Suprapubic skin (tissue), 4 donors: ENCODE measurements around the gene MUSK. TPM values are rescaled to one million over a fixed set of nuclear protein-coding genes. Genes with fewer than 3 reads are reported as not detected.

ENCODE experiments used
- DNase-seq, 2 donors: peaks; one replicate each; pipeline ENCODE4 v3.0.0-alpha.2; 2019; ENCODE audit warnings: low spot score in 2 of 2
- H3K27ac ChIP-seq: fragments of 200-600 bp; sonication (generic); one replicate; pipeline ENCODE4 v1.5.1; 2019
- H3K27me3 ChIP-seq: fragments of 200-600 bp; sonication (generic); one replicate; pipeline ENCODE4 v1.5.1; 2019
- H3K36me3 ChIP-seq: fragments of 200-600 bp; sonication (generic); one replicate; pipeline ENCODE4 v1.5.1; 2019
- H3K4me1 ChIP-seq: fragments of 200-600 bp; sonication (generic); one replicate; pipeline ENCODE4 v1.5.1; 2019
- H3K4me3 ChIP-seq: fragments of 200-600 bp; sonication (generic); one replicate; pipeline ENCODE4 v1.5.1; 2019; ENCODE audit warnings: mild to moderate bottlenecking
- H3K9me3 ChIP-seq: fragments of 200-600 bp; sonication (generic); one replicate; pipeline ENCODE4 v1.5.1; 2019
- EP300 ChIP-seq: sonication (generic); formaldehyde crosslinking; IDR thresholded peaks from one replicate; pipeline ENCODE4 v1.6.1; 2017; ENCODE audit warnings: antibody characterized with exemption
- POLR2A ChIP-seq, 2 donors: fragments of 450-650 bp; IDR thresholded peaks; one replicate each; pipeline ENCODE4 v1.6.1; 2017; ENCODE audit warnings: antibody characterized with exemption in 2 of 2, mild to moderate bottlenecking in 2 of 2, moderate library complexity in 2 of 2
- POLR2AphosphoS5 ChIP-seq, 3 donors: sonication (generic); formaldehyde crosslinking; IDR thresholded peaks; one replicate each; pipeline ENCODE4 v1.6.1; 2017; ENCODE audit warnings: antibody characterized with exemption in 3 of 3
- WGBS: methylation state at CpG from one replicate; pipeline ENCODE4 v1.1.5; 2018; 5-methylcytosine and 5-hydroxymethylcytosine counted together
- total RNA-seq, 4 donors: library from RNA; depleted of rRNA; stranded (reverse); fragments of >200 nt; gene quantifications; one replicate each; pipeline ENCODE4 v1.1.0, GENCODE V29; 2016
- TF ChIP-seq, protein P1 (sequence below), 2 donors: fragments of 200-600 bp in 1 of 2; fragments of 450-650 bp in 1 of 2; sonication (generic) in 1 of 2; IDR thresholded peaks; one replicate each; pipeline ENCODE4 v1.5.1; 2016 to 2019; ENCODE audit warnings: antibody characterized with exemption in 2 of 2, mild to moderate bottlenecking in 1 of 2, moderate library complexity in 1 of 2

MUSK gene
- total RNA-seq, 4 donors from 2014 or later = 0.45 to 1.5 TPM; not detected in 2

DNA sequence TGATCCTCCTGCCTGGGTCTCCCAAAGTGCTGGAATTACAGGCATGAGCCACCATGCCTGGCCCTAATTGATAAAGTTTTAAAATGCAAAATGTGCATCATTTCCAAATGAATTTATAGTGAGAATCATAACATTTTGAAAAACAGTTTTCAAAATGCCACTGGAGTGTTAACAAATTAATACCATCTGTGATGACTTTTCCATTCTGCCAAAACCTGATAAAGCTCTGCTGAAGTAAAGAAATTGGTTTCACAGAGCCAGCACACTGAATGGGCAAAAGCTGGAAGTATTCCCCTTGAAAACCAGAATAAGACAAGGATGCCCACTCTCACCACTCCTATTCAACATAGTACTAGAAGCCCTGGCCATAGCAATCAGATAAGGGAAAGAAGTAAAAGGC, 89.6 kb downstream of the MUSK start:
- no peaks in the 10 kb centered on the region for H3K27me3 ChIP-seq
- TF ChIP-seq, protein P1, sequence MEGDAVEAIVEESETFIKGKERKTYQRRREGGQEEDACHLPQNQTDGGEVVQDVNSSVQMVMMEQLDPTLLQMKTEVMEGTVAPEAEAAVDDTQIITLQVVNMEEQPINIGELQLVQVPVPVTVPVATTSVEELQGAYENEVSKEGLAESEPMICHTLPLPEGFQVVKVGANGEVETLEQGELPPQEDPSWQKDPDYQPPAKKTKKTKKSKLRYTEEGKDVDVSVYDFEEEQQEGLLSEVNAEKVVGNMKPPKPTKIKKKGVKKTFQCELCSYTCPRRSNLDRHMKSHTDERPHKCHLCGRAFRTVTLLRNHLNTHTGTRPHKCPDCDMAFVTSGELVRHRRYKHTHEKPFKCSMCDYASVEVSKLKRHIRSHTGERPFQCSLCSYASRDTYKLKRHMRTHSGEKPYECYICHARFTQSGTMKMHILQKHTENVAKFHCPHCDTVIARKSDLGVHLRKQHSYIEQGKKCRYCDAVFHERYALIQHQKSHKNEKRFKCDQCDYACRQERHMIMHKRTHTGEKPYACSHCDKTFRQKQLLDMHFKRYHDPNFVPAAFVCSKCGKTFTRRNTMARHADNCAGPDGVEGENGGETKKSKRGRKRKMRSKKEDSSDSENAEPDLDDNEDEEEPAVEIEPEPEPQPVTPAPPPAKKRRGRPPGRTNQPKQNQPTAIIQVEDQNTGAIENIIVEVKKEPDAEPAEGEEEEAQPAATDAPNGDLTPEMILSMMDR (IDR thresholded peaks at IDR 0.05) = no peak
- TF ChIP-seq POLR2AphosphoS5 (IDR thresholded peaks at IDR 0.05) (no peak), EP300 (no peak), POLR2A (IDR thresholded peaks at IDR 0.05) (no peak)

GRCh38 chr9:110762783-110763182, 94.2 kb downstream of the MUSK start:
- no peak for TF ChIP-seq EP300
- TF ChIP-seq, protein P1 (IDR thresholded peaks at IDR 0.05) = no peak
- TF ChIP-seq POLR2A (IDR thresholded peaks at IDR 0.05) = no peak
- TF ChIP-seq POLR2AphosphoS5 (IDR thresholded peaks at IDR 0.05) = no peak
- Histone ChIP-seq H3K27me3 (no peaks in the 10 kb centered on the region), H3K9me3 (no peaks in the 10 kb centered on the region), H3K36me3 (no peaks in the 10 kb centered on the region), H3K27ac (no peak overlapping the region), H3K4me3 (no peak overlapping the region), H3K4me1 (peaks cover 4% of the 10 kb centered on the region)
- WGBS = 73% methylated on average over 2 of the region's 2 CpGs
- DNase-seq = no peak

More for the DNA sequence above, 89.6 kb downstream of the MUSK start:
- Histone ChIP-seq H3K27ac (no peak overlapping the region), H3K4me1 (peaks cover 4% of the 10 kb centered on the region), H3K36me3 (no peaks in the 10 kb centered on the region), H3K4me3 (no peak overlapping the region), H3K9me3 (no peaks in the 10 kb centered on the region)
- DNase-seq = no peak

- H3K4me3 ChIP-seq = no peak overlapping the region
- H3K27me3 ChIP-seq = no peaks in the 10 kb centered on the region
- 51% methylated on average over 1 of the region's 1 CpG for WGBS
- no peak for DNase-seq
- TF ChIP-seq, protein P1 (IDR thresholded peaks at IDR 0.05) = no peak
- no peak for TF ChIP-seq POLR2AphosphoS5 (IDR thresholded peaks at IDR 0.05)
- no peak for TF ChIP-seq EP300
- no peak for TF ChIP-seq POLR2A (IDR thresholded peaks at IDR 0.05)
- H3K4me1 ChIP-seq = no peaks in the 10 kb centered on the region
- H3K27ac ChIP-seq = no peak overlapping the region
- no peaks in the 10 kb centered on the region for H3K36me3 ChIP-seq
- no peaks in the 10 kb centered on the region for H3K9me3 ChIP-seq
Observed at GRCh38 chr9:110763568-110763967, 95.0 kb downstream of the MUSK start.

- no peak overlapping the region for H3K27ac ChIP-seq
- no peak for DNase-seq
- H3K36me3 ChIP-seq = no peaks in the 10 kb centered on the region
- 77% methylated on average over 3 of the region's 3 CpGs for WGBS
- H3K4me1 ChIP-seq = no peaks in the 10 kb centered on the region
- H3K4me3 ChIP-seq = no peak overlapping the region
- H3K9me3 ChIP-seq = no peaks in the 10 kb centered on the region
- TF ChIP-seq, protein P1 (IDR thresholded peaks at IDR 0.05) = no peak
- TF ChIP-seq EP300 = no peak
- TF ChIP-seq POLR2AphosphoS5 (IDR thresholded peaks at IDR 0.05) = no peak
- no peak for TF ChIP-seq POLR2A (IDR thresholded peaks at IDR 0.05)
- H3K27me3 ChIP-seq = no peaks in the 10 kb centered on the region
Observed at GRCh38 chr9:110764006-110764405, 95.4 kb downstream of the MUSK start.

- no peaks in the 10 kb centered on the region for H3K9me3 ChIP-seq
- TF ChIP-seq POLR2A (IDR thresholded peaks at IDR 0.05) (no peak), EP300 (no peak), POLR2AphosphoS5 (IDR thresholded peaks at IDR 0.05) (no peak)
- TF ChIP-seq, protein P1 (IDR thresholded peaks at IDR 0.05) = no peak
- no peak overlapping the region for H3K27ac ChIP-seq
- DNase-seq = no peak
- no peaks in the 10 kb centered on the region for H3K4me1 ChIP-seq
- WGBS = 91% methylated on average over 2 of the region's 2 CpGs
- H3K4me3 ChIP-seq = no peak overlapping the region
- H3K27me3 ChIP-seq = no peaks in the 10 kb centered on the region
- no peaks in the 10 kb centered on the region for H3K36me3 ChIP-seq
Observed at GRCh38 chr9:110765926-110766325, 97.3 kb downstream of the MUSK start.
